ENCODE data around the gene IL12RB1.

DNA sequence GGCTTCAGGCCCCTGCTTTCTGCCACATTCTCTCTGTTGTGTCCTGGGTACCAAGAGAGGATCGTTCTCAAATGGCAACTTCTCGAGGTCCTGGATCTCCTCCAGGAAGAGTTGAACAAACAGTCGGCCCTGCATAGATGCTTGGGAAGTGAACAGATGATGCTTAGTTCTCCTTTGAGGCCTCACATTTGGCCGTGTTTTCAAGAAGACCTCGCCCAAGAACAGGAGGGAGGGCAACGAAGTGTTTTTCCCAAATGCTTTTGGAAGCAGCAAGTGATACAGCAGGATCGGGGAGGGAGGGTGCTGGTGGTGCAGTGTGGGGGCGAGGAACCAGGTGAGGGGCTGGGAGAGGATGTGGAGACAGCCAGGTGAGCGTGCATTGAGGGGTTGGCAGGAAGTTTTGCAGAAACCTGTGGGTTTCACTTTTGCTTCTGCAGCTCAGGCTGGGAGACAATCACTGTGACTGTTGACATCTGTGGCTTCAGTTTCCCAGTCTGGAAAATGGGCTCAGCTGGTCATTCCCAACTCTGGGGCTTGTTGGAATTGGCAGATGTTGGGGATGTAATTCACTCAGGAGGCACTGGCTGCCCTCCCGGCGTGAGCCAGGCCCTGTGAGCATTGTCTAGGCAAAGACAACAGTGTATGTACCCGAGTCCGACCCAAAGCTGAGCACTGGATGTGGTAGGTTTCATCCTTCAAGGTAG, 32.4 kb upstream of the IL12RB1 start:
- TF ChIP-seq EP300 (IDR thresholded peaks at IDR 0.05; ENCODE audit: borderline replicate concordance in 1 of 2, control insufficient read depth in 1 of 2, low read depth in 2 of 2, low read length in 2 of 2): no peak
- TF ChIP-seq, protein P1, sequence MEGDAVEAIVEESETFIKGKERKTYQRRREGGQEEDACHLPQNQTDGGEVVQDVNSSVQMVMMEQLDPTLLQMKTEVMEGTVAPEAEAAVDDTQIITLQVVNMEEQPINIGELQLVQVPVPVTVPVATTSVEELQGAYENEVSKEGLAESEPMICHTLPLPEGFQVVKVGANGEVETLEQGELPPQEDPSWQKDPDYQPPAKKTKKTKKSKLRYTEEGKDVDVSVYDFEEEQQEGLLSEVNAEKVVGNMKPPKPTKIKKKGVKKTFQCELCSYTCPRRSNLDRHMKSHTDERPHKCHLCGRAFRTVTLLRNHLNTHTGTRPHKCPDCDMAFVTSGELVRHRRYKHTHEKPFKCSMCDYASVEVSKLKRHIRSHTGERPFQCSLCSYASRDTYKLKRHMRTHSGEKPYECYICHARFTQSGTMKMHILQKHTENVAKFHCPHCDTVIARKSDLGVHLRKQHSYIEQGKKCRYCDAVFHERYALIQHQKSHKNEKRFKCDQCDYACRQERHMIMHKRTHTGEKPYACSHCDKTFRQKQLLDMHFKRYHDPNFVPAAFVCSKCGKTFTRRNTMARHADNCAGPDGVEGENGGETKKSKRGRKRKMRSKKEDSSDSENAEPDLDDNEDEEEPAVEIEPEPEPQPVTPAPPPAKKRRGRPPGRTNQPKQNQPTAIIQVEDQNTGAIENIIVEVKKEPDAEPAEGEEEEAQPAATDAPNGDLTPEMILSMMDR (IDR thresholded peaks at IDR 0.05 in 2 of 3, conservative IDR thresholded peaks at IDR 0.05 in 1 of 3; ENCODE audit: control insufficient read depth in 2 of 3, extremely low read depth in 1 of 3, insufficient read depth in 1 of 3, low read depth in 3 of 3, low read length in 3 of 3): no peak
- TF ChIP-seq CBFB (IDR thresholded peaks at IDR 0.05; ENCODE audit: low read depth): no peak
- TF ChIP-seq NFXL1 (IDR thresholded peaks at IDR 0.05; ENCODE audit: borderline replicate concordance): no peak

Measured in GM12878 (cell line).